ENCODE results near the gene FMN1.

- no peak for TF ChIP-seq POLR2A (IDR thresholded peaks at IDR 0.05)
- no peak for TF ChIP-seq CTCF (IDR thresholded peaks at IDR 0.05 in 4 of 5, conservative IDR thresholded peaks at IDR 0.05 in 1 of 5)
Observed at GRCh38 chr15:32716915-32717425, 477.5 kb downstream of the FMN1 start.

Data from gastrocnemius medialis (tissue), 4 donors.